AG10803 (cell line): ENCODE measurements around the gene HNRNPAB.

Experiments used
- DNase-seq: peaks from one replicate; pipeline ENCODE4 v3.0.0; 2010; ENCODE audit warnings: low read depth
- H3K4me3 ChIP-seq: 2 replicates; pipeline ENCODE4 v1.5.1; 2011; ENCODE audit warnings: mild to moderate bottlenecking, low read length, control low read depth
- CTCF ChIP-seq: conservative IDR thresholded peaks from 2 replicates; pipeline ENCODE4 v1.5.1; 2011; ENCODE audit warnings: mild to moderate bottlenecking, low read length, control low read depth, inconsistent platforms

HNRNPAB gene

DNA sequence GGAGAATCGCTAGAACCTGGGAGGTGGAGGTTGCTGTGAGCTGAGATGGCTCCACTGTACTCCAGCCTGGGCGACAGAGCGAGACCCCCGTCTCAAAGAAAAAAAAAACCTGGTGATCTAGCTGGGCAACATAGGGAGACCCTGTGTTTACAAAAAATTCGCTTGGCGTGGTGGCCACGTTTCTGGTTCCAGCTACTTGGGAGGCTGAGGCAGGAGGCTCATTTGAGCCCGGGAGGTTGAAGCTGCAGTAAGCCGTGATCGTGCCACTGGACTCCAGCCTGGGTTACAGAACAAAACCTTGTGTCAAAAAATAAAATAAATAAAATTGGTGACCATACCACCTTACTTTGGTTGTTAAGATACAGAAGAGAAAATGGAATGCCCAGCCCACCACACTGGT, 1.8 kb upstream of the HNRNPAB start:
- DNase-seq: no peak
- H3K4me3 ChIP-seq: no peak overlapping the region
- TF ChIP-seq CTCF: no peak

- DNase-seq: no peak
- TF ChIP-seq CTCF: no peak
- H3K4me3 ChIP-seq: peak overlapping the region; percentile 95
Observed at GRCh38 chr5:178203670-178204181, 607 bp upstream of the HNRNPAB start.

DNA sequence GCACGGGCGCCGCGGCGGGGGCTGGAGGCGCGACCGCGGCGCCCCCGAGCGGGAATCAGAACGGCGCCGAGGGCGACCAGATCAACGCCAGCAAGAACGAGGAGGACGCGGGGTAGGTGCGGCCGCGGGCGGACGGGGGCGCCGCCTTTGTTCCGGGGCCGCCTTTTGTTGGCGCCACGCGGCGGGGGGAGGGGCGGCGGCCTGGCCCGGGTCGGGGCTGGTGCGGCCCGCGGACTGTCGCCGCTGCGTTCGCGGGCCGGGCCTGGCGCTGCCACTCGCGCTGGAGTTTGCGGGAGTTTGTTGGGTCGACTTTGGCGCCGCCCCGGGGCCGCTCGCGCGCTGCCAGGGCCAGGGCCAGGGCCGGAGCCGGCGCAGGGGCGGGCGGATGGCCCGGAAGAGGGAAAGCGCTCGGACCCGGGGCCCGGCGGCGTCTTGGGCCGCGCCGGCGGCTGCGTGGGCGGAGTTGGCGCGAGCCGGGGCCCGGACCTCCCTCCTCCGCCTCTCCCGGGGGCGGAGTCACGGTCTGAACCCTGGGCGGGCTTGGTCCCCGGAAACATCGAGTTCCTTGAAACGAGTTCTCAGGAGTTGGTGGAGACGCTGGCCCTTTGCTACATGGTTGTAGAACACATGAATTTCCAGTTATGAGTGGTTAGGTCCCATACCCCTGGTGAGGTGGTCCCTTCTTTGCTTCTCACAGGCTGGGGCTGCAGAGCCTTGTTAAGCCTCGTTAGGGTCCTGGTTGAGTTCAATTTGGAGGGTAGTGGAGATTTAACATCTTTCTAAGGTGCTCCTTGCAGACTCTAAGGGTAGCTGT, 809 bp downstream of the HNRNPAB start:
- TF ChIP-seq CTCF: no peak
- peak overlapping the region; percentile 95 for H3K4me3 ChIP-seq
- DNase-seq: peak; percentile 68

DNA sequence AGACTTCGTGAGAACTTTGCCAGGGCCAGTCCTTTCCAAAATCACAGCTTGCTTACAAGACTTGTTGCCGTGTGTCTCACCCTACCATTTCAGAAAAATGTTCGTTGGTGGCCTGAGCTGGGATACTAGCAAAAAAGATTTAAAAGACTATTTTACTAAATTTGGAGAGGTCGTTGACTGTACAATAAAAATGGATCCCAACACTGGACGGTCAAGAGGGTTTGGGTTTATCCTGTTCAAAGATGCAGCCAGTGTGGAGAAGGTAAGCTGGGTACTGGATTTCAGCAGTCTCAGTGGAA, 1.4 kb downstream of the HNRNPAB start:
- peak overlapping the region; percentile 95 for H3K4me3 ChIP-seq
- TF ChIP-seq CTCF: no peak
- DNase-seq: no peak

DNA sequence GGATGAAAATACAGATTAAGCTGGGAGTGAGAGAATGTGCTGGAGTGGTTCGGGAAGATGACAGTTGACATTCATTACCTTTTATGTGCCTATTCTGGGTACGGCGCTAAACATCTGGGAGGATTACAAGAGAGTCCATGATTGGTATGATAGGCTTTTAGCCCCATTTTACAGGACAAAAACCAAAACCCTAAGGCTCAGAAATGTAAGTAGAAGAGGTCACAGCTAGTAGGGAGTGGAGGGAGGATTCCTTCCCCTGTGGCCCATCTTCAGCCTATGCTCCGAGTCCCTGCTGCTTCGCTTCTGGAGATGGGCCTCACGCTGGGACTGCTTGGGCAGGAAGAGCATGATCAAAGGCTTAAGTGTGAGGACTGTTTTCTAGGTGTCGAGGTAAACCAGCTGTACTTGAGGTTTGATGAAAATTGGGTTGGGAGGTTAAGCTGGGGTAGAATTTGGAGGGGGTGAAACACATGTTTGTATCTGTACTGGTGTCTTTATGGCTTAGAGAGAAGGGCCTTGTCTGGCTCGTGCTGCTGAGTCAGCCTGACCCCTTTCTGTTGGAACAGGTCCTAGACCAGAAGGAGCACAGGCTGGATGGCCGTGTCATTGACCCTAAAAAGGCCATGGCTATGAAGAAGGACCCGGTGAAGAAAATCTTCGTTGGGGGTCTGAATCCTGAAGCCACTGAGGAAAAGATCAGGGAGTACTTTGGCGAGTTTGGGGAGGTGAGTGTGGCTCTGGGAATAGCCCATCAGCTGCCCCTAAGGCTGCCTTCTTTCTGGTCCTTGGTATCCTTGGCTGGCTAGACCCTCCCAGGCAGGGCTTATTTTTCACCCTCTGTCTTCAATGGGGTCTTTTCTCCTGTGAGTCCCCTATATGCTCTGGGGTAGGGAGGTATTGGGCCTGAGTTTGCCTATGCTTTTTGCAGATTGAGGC, 2.1 kb downstream of the HNRNPAB start:
- H3K4me3 ChIP-seq: peak overlapping the region; percentile 95
- no peak for TF ChIP-seq CTCF
- no peak for DNase-seq

- no peak overlapping the region; the same call in 1 of the 2 replicates for H3K4me3 ChIP-seq
- peak; percentile 42 for DNase-seq
- no peak for TF ChIP-seq CTCF
Observed at GRCh38 chr5:178207183-178207916, 3.0 kb downstream of the HNRNPAB start.
